HG02588 (cell line): ENCODE results near the gene NRG3.
"Not testable (repeated sequence)": the region's sequence is repeated elsewhere in the genome, so short reads cannot be mapped to it uniquely, and the experiment has no call there.

Experiments used
- ATAC-seq: cut with Tn5 transposase; IDR thresholded peaks from one replicate; pipeline ENCODE4 v1.9.1; 2021; ENCODE audit warnings: mild to moderate bottlenecking, moderate library complexity; ENCODE audit not compliant: unreplicated experiment

NRG3 gene

GRCh38 chr10:81953420-81953819 is 78.4 kb downstream of the NRG3 start:
- ATAC-seq, result no peak

GRCh38 chr10:81957976-81958375 is 83.0 kb downstream of the NRG3 start:
- no peak for ATAC-seq

GRCh38 chr10:81959016-81959415 is 84.0 kb downstream of the NRG3 start:
- ATAC-seq, result no peak

GRCh38 chr10:81961451-81962184 is 86.6 kb downstream of the NRG3 start:
- no peak for ATAC-seq

- ATAC-seq, result no peak
Observed at GRCh38 chr10:81963606-81964005, 88.6 kb downstream of the NRG3 start.

GRCh38 chr10:81967716-81968115 is 92.7 kb downstream of the NRG3 start:
- ATAC-seq, result no peak

GRCh38 chr10:81969136-81969535 is 94.1 kb downstream of the NRG3 start:
- no peak for ATAC-seq

GRCh38 chr10:81978238-81978637 is 103.2 kb downstream of the NRG3 start:
- ATAC-seq, result no peak

GRCh38 chr10:81981724-81982123 is 106.7 kb downstream of the NRG3 start:
- no peak for ATAC-seq

- no peak for ATAC-seq
Observed at GRCh38 chr10:81984428-81984827, 109.4 kb downstream of the NRG3 start.

- ATAC-seq, result no peak
Observed at GRCh38 chr10:81995254-81995653, 120.3 kb downstream of the NRG3 start.

GRCh38 chr10:81996927-81997326 is 121.9 kb downstream of the NRG3 start:
- no peak for ATAC-seq

GRCh38 chr10:82020999-82021398 is 146.0 kb downstream of the NRG3 start:
- no peak for ATAC-seq

- ATAC-seq, result no peak
Observed at GRCh38 chr10:82027711-82028110, 152.7 kb downstream of the NRG3 start.

GRCh38 chr10:82037076-82037475 is 162.1 kb downstream of the NRG3 start:
- ATAC-seq, result no peak

GRCh38 chr10:82038587-82038986 is 163.6 kb downstream of the NRG3 start:
- no peak for ATAC-seq

GRCh38 chr10:82040336-82040735 is 165.3 kb downstream of the NRG3 start:
- ATAC-seq, result no peak

GRCh38 chr10:82041018-82041417 is 166.0 kb downstream of the NRG3 start:
- no peak for ATAC-seq

- no peak for ATAC-seq
Observed at GRCh38 chr10:82056391-82056790, 181.4 kb downstream of the NRG3 start.

GRCh38 chr10:82067192-82067591 is 192.2 kb downstream of the NRG3 start:
- not testable (repeated sequence) for ATAC-seq

GRCh38 chr10:82068501-82068900 is 193.5 kb downstream of the NRG3 start:
- ATAC-seq, result no peak

GRCh38 chr10:82071231-82071630 is 196.2 kb downstream of the NRG3 start:
- no peak for ATAC-seq

GRCh38 chr10:82072124-82072523 is 197.1 kb downstream of the NRG3 start:
- no peak for ATAC-seq
